ENCODE results near the gene ZFP64.

Gene ZFP64

GRCh38 chr20:52104546-52105441 is 86.8 kb downstream of the ZFP64 start:
- no peak for DNase-seq (ENCODE audit: low read depth)

DNA sequence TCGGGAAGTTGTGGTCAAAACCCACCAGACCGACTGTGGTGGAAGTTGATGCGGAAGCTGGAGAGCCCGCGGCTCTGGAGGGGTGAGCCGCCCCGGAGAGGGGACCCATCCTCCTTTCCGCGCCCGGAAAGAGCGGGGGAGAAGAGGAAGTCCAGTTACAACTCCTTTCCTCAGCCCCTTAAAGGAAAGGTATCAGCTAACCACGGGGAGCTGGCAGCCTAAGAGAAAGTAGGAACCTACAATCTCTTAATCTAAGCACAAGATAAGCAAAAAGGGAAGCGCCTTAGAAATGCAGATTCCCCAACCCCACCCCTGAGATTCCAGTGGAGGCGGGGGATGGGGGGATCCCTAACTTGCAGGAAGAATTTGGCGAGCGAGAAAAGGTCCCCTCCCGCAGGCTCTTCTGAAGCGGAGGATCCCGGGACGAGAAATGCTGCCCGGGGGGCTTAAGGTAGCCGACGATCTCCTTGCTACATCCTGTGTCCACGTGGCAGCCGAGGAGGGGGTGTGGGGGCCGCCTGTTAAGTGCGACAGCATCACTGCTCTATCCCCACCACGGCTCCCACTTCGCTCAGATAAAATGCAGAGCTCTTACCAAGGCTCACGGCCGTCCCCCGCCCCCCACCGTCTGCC is 87.5 kb downstream of the ZFP64 start:
- no peak for DNase-seq (ENCODE audit: low read depth)

- DNase-seq (ENCODE audit: low read depth), result no peak
These were observed 88.2 kb downstream of the ZFP64 start for GRCh38 chr20:52103335-52103912.

DNA sequence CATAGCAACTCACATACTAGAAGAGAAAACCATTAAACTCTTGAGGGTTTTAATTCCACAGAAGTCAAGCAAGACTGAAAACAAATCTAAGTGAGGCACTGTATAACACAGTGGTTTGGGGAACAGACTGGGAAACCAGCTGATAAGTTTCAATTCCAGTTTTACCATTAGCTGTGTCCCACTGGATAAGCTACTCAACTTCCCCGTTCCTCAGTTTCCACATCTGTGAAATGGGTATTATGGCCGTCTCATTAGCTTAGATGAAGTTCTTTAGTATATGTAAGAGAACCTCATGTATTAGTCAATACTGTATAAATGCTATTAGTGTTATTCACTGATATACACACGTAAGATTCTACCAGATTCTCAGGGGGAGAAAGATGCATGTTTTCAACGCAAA is 89.0 kb downstream of the ZFP64 start:
- DNase-seq (ENCODE audit: low read depth), result no peak

- no peak for DNase-seq (ENCODE audit: low read depth)
These were observed 89.5 kb downstream of the ZFP64 start for GRCh38 chr20:52102126-52102525.
